Naive thymus-derived CD4-positive, alpha-beta T cell (primary cell): ENCODE results near the gene IQCK. TPM values are rescaled to one million over a fixed set of nuclear protein-coding genes. Genes with fewer than 3 reads are reported as not detected.

Experiments used
- ATAC-seq: fragments of 150-1000 bp; cut with Tn5 transposase; 2 replicates; pipeline ENCODE4 v1.10.0; 2021; ENCODE audit warnings: mild to moderate bottlenecking, moderate library complexity
- CTCF ChIA-PET: fragments of 350-600 bp; sonication (Branson Sonifier 250); formaldehyde crosslinking; loops from one replicate; lab custom pipeline; 2021; ENCODE audit warnings: antibody characterized with exemption; lab: Charles Lee
- POLR2A ChIA-PET: fragments of 350-600 bp; sonication (Branson Sonifier 250); formaldehyde crosslinking; loops from one replicate; lab custom pipeline; 2021; ENCODE audit warnings: antibody characterized with exemption, inconsistent platforms; lab: Charles Lee
- DNase-seq, 9 donors: peaks; one replicate each; pipeline versions ENCODE4 v3.0.0 to v3.0.0-alpha.2; 2020 to 2022; ENCODE audit warnings: mixed read lengths in 1 of 9
- H3K27ac ChIP-seq: one replicate; pipeline ENCODE4 v1.7.0; 2013; ENCODE audit warnings: mild to moderate bottlenecking, low read depth, low read length, moderate library complexity
- H3K27me3 ChIP-seq, 2 donors: one replicate each; pipeline ENCODE4 v1.7.0; 2013; ENCODE audit warnings: low read length in 2 of 2, mild to moderate bottlenecking in 2 of 2, moderate library complexity in 2 of 2; ENCODE audit not compliant: control insufficient read depth in 2 of 2, insufficient read depth in 2 of 2
- H3K36me3 ChIP-seq, 3 experiments: 1 replicate in 2 of 3; 2 replicates in 1 of 3; pipeline ENCODE4 v1.7.0; 2013; ENCODE audit warnings: low read length in 3 of 3, mild to moderate bottlenecking in 3 of 3, moderate library complexity in 1 of 3; ENCODE audit not compliant: insufficient read depth in 3 of 3, control insufficient read depth in 2 of 3
- H3K4me1 ChIP-seq, 2 donors: one replicate each; pipeline ENCODE4 v1.7.0; 2013; ENCODE audit warnings: low read length in 2 of 2, mild to moderate bottlenecking in 2 of 2, moderate library complexity in 1 of 2; ENCODE audit not compliant: control insufficient read depth in 2 of 2, insufficient read depth in 2 of 2
- H3K4me3 ChIP-seq: 2 replicates; pipeline ENCODE4 v1.7.0; 2013; ENCODE audit warnings: mild to moderate bottlenecking, low read length
- H3K9me3 ChIP-seq, 3 experiments: 1 replicate in 2 of 3; 2 replicates in 1 of 3; pipeline ENCODE4 v1.7.0; 2013; ENCODE audit warnings: low read length in 3 of 3; ENCODE audit not compliant: control insufficient read depth in 2 of 3
- H3K27ac Mint-ChIP-seq, 9 donors: one replicate each; pipeline ENCODE4 v1.8.0; 2020 to 2022; ENCODE audit warnings: mixed read lengths in 9 of 9, mild to moderate bottlenecking in 8 of 9, moderate library complexity in 5 of 9, inconsistent platforms in 2 of 9
- H3K27me3 Mint-ChIP-seq, 5 donors: one replicate each; pipeline ENCODE4 v1.8.0; 2021 to 2022; ENCODE audit warnings: mixed read lengths in 5 of 5, mild to moderate bottlenecking in 1 of 5
- H3K36me3 Mint-ChIP-seq, 5 donors: one replicate each; pipeline ENCODE4 v1.8.0; 2020 to 2022; ENCODE audit warnings: mixed read lengths in 5 of 5, mild to moderate bottlenecking in 3 of 5, inconsistent platforms in 1 of 5
- H3K4me1 Mint-ChIP-seq, 7 donors: one replicate each; pipeline ENCODE4 v1.8.0; 2020 to 2022; ENCODE audit warnings: mixed read lengths in 7 of 7, mild to moderate bottlenecking in 3 of 7, inconsistent platforms in 1 of 7
- H3K4me3 Mint-ChIP-seq, 10 donors: one replicate each; pipeline ENCODE4 v1.8.0; 2020 to 2022; ENCODE audit warnings: mild to moderate bottlenecking in 10 of 10, mixed read lengths in 10 of 10, moderate library complexity in 6 of 10, inconsistent platforms in 2 of 10
- H3K9me3 Mint-ChIP-seq, 11 donors: one replicate each; pipeline ENCODE4 v1.8.0; 2020 to 2022; ENCODE audit warnings: mixed read lengths in 11 of 11, mild to moderate bottlenecking in 4 of 11, inconsistent platforms in 1 of 11, moderate library complexity in 1 of 11
- intact Hi-C, 2 donors: fragments of 100-400 bp; cut with micrococcal nuclease; formaldehyde crosslinking; loops; one replicate each; pipeline ENCODE4 v1.15.1; 2023
- polyA plus RNA-seq, 2 donors: library from polyadenylated mRNA; unstranded; fragments of 300-500 nt; fragmentation: Illumina TruSeq; gene quantifications; one replicate each; pipeline ENCODE4 v1.2.3, GENCODE V29; 2021
- total RNA-seq, 6 experiments: library from RNA in 5 of 6; stranded (reverse) in 5 of 6; gene quantifications; 1 replicate in 5 of 6; 2 replicates in 1 of 6; pipeline ENCODE4 v1.2.3 and lab custom pipeline; 2021 to 2026

The IQCK gene
- total and polyA plus RNA-seq, 7 experiments from 2014 or later, result 0.48 to 5.0 (median 3.4) TPM

- ChIA-PET CTCF (interaction anchor here (1.2 kb wide), 1 partner anchor 163 kb away, joined by 5 read pairs; the partner anchor contains the start of gene VPS35L), POLR2A (interaction anchor here (0.6 to 2.3 kb wide), 5 partner anchors 17 to 170 kb away, joined by 3 to 8 read pairs (median 3); no protein-coding TSS in a partner anchor)
- intact Hi-C loops, result loop anchor here (1.0 to 5.0 kb wide), 7 partner anchors 22 to 926 kb away; partner anchors contain the start of genes GPRC5B (in 2 of the 2), VPS35L (in 2 of the 2), CCP110 (in 1 of the 2) and COQ7 (in 1 of the 2)
- H3K36me3 Mint-ChIP-seq, result peaks cover 8 to 19% (median 13%) of the 10 kb centered on the region in 5 donors
- peaks cover 0 to 7% of the 10 kb centered on the region in 2 donors for H3K4me1 ChIP-seq
- H3K27me3 ChIP-seq, result no peaks in the 10 kb centered on the region
- peak overlapping the region; percentile 90 for H3K4me3 ChIP-seq
- H3K27me3 Mint-ChIP-seq, result no peaks in the 10 kb centered on the region
- H3K27ac ChIP-seq, result peak overlapping the region; percentile 77
- H3K9me3 ChIP-seq, result no peaks in the 10 kb centered on the region
- H3K4me3 Mint-ChIP-seq, result peak overlapping the region; percentile 72 to 97 (median 94)
- H3K9me3 Mint-ChIP-seq, result peaks cover 0 to 2% (median 0%) of the 10 kb centered on the region in 11 donors
- H3K4me1 Mint-ChIP-seq, result peaks cover 16 to 59% (median 44%) of the 10 kb centered on the region in 7 donors
- H3K27ac Mint-ChIP-seq, result peak overlapping the region in 5 of 9 donors; percentile 26 to 86 (median 74)
- H3K36me3 ChIP-seq, result peaks cover 0 to 20% (median 0%) of the 10 kb centered on the region in 3 experiments
- no peak for DNase-seq
- ATAC-seq, result no peak
Measured at GRCh38 chr16:19718624-19718965, 524 bp downstream of the IQCK start.

DNA sequence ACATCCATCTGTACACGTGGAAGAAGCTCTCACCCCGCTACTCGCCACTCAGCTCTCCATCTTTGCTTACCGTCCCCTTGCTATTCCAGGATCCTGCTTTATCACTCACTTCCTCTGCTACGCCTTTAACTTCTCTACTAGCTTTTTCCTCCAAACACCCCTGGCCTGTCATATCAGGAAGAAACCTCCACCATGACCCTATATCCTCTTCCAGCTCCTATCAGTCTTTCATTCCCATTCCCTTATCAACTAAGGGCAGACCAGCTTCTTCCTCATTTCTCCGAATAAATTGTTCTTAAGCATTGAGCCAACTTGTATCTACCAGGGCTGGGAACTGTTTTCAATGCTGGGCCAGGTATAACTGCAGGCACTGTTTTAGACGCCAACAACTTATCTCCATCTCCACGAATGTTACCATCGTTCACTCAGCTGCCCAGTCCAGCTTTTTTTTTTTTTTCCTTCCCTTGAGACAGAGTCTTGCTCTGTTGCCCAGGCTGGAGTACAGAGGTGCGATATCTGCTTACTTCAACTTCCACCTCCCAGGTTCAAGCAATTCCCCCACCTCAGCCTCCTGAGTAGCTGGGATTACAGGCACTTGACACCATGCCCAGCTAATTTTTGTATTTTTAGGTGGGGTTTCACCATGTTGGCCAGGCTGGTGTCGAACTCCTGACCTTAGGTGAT is 4.3 kb downstream of the IQCK start:
- peaks cover 0 to 4% of the 10 kb centered on the region in 2 donors for H3K4me1 ChIP-seq
- POLR2A ChIA-PET, result no interaction called here
- Mint-ChIP-seq H3K4me3 (peak overlapping the region in 2 of 10 donors; percentile 16 to 52), H3K27me3 (no peaks in the 10 kb centered on the region), H3K36me3 (peaks cover 0 to 5% (median 0%) of the 10 kb centered on the region in 5 donors), H3K27ac (peak overlapping the region in 2 of 9 donors; percentile 2 to 3), H3K9me3 (peaks cover 0 to 4% (median 0%) of the 10 kb centered on the region in 11 donors), H3K4me1 (peaks cover under 1 to 25% (median 13%) of the 10 kb centered on the region in 7 donors)
- H3K4me3 ChIP-seq, result no peak overlapping the region
- no peak overlapping the region for H3K27ac ChIP-seq
- DNase-seq (no peak), ATAC-seq (no peak)
- intact Hi-C loops, result no loop called here
- H3K9me3 ChIP-seq, result no peaks in the 10 kb centered on the region
- no peaks in the 10 kb centered on the region for H3K27me3 ChIP-seq
- CTCF ChIA-PET, result interaction anchor here (0.5 to 1.1 kb wide), 2 partner anchors 157 to 167 kb away, joined by 4 to 11 read pairs; partner anchors contain the start of gene VPS35L
- H3K36me3 ChIP-seq, result peaks cover 0 to 9% (median 0%) of the 10 kb centered on the region in 3 experiments

- Mint-ChIP-seq H3K36me3 (peaks cover 0 to 5% (median 0%) of the 10 kb centered on the region in 5 donors), H3K27ac (peak overlapping the region in 1 of 9 donors; percentile 26), H3K9me3 (peaks cover 0 to 4% (median 0%) of the 10 kb centered on the region in 11 donors), H3K4me3 (no peak overlapping the region), H3K4me1 (peaks cover 0 to 25% (median 12%) of the 10 kb centered on the region in 7 donors), H3K27me3 (no peaks in the 10 kb centered on the region)
- CTCF ChIA-PET, result interaction anchor here (1.1 kb wide), 1 partner anchor 167 kb away, joined by 4 read pairs; the partner anchor contains the start of gene VPS35L
- H3K36me3 ChIP-seq, result peaks cover 0 to 3% (median 0%) of the 10 kb centered on the region in 3 experiments
- H3K4me1 ChIP-seq, result peaks cover 0 to 4% of the 10 kb centered on the region in 2 donors
- no peak overlapping the region for H3K4me3 ChIP-seq
- no peak overlapping the region for H3K27ac ChIP-seq
- DNase-seq (no peak), ATAC-seq (no peak)
- no peaks in the 10 kb centered on the region for H3K27me3 ChIP-seq
- H3K9me3 ChIP-seq, result no peaks in the 10 kb centered on the region
- intact Hi-C loops, result no loop called here
- POLR2A ChIA-PET, result no interaction called here
Measured at GRCh38 chr16:19722981-19723380, 4.9 kb downstream of the IQCK start.

DNA sequence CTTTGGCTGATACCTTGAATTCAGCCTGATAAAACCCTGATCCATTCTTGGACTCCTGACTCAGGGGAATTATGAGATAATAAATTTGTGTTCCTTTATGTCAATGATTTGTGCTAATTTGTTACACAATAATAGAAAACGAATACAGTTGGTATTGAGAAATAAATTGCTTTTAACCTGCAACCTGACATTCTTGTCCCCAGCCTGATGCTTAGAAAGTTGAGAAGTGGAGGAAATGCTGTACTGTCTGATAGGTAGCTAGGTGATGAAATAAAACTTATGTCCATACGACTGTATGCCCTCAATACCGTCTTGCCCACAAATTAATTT is 10.5 kb downstream of the IQCK start:
- Histone ChIP-seq H3K27ac (no peak overlapping the region), H3K36me3 (no peaks in the 10 kb centered on the region), H3K27me3 (no peaks in the 10 kb centered on the region), H3K4me1 (no peaks in the 10 kb centered on the region), H3K9me3 (no peaks in the 10 kb centered on the region), H3K4me3 (no peak overlapping the region)
- POLR2A ChIA-PET, result no interaction called here
- H3K36me3 Mint-ChIP-seq, result peaks cover 0 to 9% (median 0%) of the 10 kb centered on the region in 5 donors
- no peak overlapping the region for H3K27ac Mint-ChIP-seq
- ATAC-seq, result no peak
- DNase-seq, result no peak
- CTCF ChIA-PET, result no interaction called here
- H3K9me3 Mint-ChIP-seq, result peaks cover 0 to 2% (median 0%) of the 10 kb centered on the region in 11 donors
- intact Hi-C loops, result no loop called here
- H3K27me3 Mint-ChIP-seq, result no peaks in the 10 kb centered on the region
- H3K4me3 Mint-ChIP-seq, result no peak overlapping the region
- H3K4me1 Mint-ChIP-seq, result peaks cover 0 to 5% (median 0%) of the 10 kb centered on the region in 7 donors

GRCh38 chr16:19733551-19733950 is 15.5 kb downstream of the IQCK start:
- Histone ChIP-seq H3K4me1 (no peaks in the 10 kb centered on the region), H3K9me3 (no peaks in the 10 kb centered on the region), H3K4me3 (no peak overlapping the region), H3K27ac (no peak overlapping the region), H3K36me3 (no peaks in the 10 kb centered on the region), H3K27me3 (no peaks in the 10 kb centered on the region)
- CTCF ChIA-PET, result no interaction called here
- ATAC-seq, result no peak
- Mint-ChIP-seq H3K4me1 (peaks cover 0 to 4% (median 0%) of the 10 kb centered on the region in 7 donors), H3K27me3 (no peaks in the 10 kb centered on the region), H3K4me3 (no peak overlapping the region), H3K9me3 (no peaks in the 10 kb centered on the region), H3K36me3 (peaks cover 0 to 11% (median 0%) of the 10 kb centered on the region in 5 donors), H3K27ac (no peak overlapping the region)
- no peak for DNase-seq
- intact Hi-C loops, result no loop called here
- POLR2A ChIA-PET, result no interaction called here

DNA sequence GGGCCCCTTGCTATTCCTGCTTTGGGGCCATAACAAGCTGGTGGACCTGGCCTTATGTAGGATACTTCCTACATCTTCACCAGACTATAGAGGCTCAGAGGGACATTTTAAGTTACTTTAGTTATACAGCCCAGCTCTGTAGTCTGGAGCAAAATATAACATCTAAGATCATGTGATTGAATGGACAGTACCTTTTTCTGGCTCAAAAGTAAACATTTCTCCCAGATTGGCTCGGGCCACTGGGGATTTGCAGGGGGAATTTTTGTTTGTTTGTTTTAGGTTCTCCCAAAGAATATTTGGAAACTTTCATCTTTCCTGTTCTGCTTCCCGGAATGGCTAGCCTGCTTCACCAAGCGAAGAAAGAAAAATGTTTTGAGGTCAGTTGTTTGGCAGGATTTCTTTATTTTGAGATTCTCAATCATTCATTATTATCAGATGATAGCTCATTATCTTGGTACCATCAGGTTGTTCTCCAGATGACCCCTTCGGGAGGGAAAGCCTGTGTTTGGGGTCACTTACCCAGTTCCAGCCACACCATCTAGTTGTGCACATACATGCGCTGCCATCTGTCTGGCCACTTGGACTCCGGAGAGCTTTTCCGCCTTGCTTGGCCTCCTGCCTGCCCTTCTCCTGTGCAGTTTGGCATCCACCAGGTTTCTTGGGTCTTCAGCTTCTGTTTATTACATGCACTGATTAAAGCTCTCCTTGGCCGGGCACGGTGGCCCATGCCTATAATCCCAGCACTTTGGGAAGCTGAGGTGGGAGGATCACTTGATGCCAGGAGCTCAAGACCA is 17.2 kb downstream of the IQCK start:
- POLR2A ChIA-PET, result no interaction called here
- peaks cover 0 to 4% (median 0%) of the 10 kb centered on the region in 7 donors for H3K4me1 Mint-ChIP-seq
- Histone ChIP-seq H3K4me1 (no peaks in the 10 kb centered on the region), H3K36me3 (no peaks in the 10 kb centered on the region), H3K27ac (no peak overlapping the region), H3K9me3 (no peaks in the 10 kb centered on the region), H3K4me3 (no peak overlapping the region), H3K27me3 (no peaks in the 10 kb centered on the region)
- CTCF ChIA-PET, result no interaction called here
- ATAC-seq (no peak), DNase-seq (no peak)
- intact Hi-C loops, result no loop called here
- H3K9me3 Mint-ChIP-seq, result no peaks in the 10 kb centered on the region
- peaks cover 0 to 18% (median 0%) of the 10 kb centered on the region in 5 donors for H3K36me3 Mint-ChIP-seq
- no peak overlapping the region for H3K27ac Mint-ChIP-seq
- H3K4me3 Mint-ChIP-seq, result no peak overlapping the region
- H3K27me3 Mint-ChIP-seq, result no peaks in the 10 kb centered on the region
